Measurements from ENCODE around the gene UQCRC1.

The UQCRC1 gene

DNA sequence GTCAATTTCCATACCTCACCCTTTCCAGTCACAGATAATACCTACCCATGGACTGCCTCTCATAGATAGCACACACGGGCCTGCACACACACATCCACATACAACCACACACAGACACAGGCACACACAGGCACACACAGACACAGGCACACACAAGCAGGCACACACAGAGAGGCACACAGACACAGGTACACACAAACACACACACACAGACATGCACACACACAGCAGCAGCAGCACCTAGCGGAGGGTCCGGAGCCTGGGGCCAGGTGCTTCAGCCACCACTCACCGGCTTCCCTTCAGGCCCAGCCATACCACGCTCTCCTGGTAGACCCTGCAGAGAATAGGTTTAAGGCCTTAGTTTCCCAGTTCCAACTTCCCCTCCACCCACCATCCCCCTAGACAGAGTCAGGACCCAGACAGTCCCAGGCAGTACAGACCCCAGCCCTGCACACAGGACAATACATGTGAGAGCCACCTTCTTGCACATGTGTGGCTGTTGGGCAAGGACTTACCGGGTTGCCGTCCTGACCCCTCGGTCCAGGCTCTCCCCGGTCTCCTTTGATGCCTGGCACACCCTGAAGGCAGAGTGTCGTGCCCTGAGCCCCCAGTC, 35.4 kb downstream of the UQCRC1 start:
- TF ChIP-seq CTCF (IDR thresholded peaks at IDR 0.05), result no peak
- no peak overlapping the region for H3K27ac ChIP-seq
- no peak overlapping the region for H3K4me3 ChIP-seq
- no peak for DNase-seq (ENCODE audit: low spot score)

DNA sequence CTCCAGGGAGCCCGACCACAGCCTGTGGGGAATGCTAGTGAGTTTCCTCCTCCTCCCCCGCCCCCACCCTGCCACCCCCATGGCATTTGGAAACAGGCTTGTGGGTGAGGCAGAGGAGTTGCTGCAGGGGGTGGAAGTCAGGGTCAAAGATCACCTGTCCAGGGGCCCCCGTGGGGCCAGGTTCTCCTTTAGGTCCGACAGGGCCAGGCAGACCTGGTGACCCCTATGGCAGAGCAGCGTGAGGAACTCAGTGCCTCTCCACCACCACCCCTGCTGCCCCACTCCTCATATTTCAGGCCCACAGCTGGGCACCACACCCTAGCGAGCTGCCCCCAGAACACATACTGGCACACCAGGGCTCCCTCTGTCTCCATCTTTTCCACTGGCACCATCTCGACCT, 36.9 kb downstream of the UQCRC1 start:
- Histone ChIP-seq H3K27ac (no peak overlapping the region), H3K4me3 (no peak overlapping the region)
- no peak for DNase-seq (ENCODE audit: low spot score)
- no peak for TF ChIP-seq CTCF (IDR thresholded peaks at IDR 0.05)

GRCh38 chr3:48571938-48572337, 37.5 kb downstream of the UQCRC1 start:
- TF ChIP-seq CTCF (IDR thresholded peaks at IDR 0.05), result no peak
- H3K27ac ChIP-seq, result no peak overlapping the region
- H3K4me3 ChIP-seq, result no peak overlapping the region
- no peak for DNase-seq (ENCODE audit: low spot score)

- Histone ChIP-seq H3K27ac (no peak overlapping the region), H3K4me3 (no peak overlapping the region)
- no peak for TF ChIP-seq CTCF (IDR thresholded peaks at IDR 0.05)
- DNase-seq (ENCODE audit: low spot score), result no peak
Observed at GRCh38 chr3:48569808-48570450, 39.5 kb downstream of the UQCRC1 start.

- no peak for DNase-seq (ENCODE audit: low spot score)
Observed at GRCh38 chr3:48569400-48569799, 40.0 kb downstream of the UQCRC1 start.

GRCh38 chr3:48568476-48568875, 41.0 kb downstream of the UQCRC1 start:
- Histone ChIP-seq H3K27ac (no peak overlapping the region), H3K4me3 (no peak overlapping the region)
- TF ChIP-seq CTCF (IDR thresholded peaks at IDR 0.05), result no peak
- DNase-seq (ENCODE audit: low spot score), result no peak

More at GRCh38 chr3:48569400-48569799, 40.0 kb downstream of the UQCRC1 start:
- Histone ChIP-seq H3K27ac (no peak overlapping the region), H3K4me3 (no peak overlapping the region)
- TF ChIP-seq CTCF (IDR thresholded peaks at IDR 0.05), result no peak

- no peak for TF ChIP-seq CTCF (IDR thresholded peaks at IDR 0.05)
- Histone ChIP-seq H3K4me3 (no peak overlapping the region), H3K27ac (no peak overlapping the region)
- no peak for DNase-seq (ENCODE audit: low spot score)
Observed at GRCh38 chr3:48567500-48567899, 41.9 kb downstream of the UQCRC1 start.
